D341Med (cell line): Measurements from ENCODE around the gene ISL2.

Experiments
- DNase-seq: peaks from one replicate; pipeline ENCODE4 v3.0.0; 2012; ENCODE audit warnings: low spot score

Gene ISL2

GRCh38 chr15:76342058-76342381, 5.4 kb downstream of the ISL2 start:
- DNase-seq, result no peak

DNA sequence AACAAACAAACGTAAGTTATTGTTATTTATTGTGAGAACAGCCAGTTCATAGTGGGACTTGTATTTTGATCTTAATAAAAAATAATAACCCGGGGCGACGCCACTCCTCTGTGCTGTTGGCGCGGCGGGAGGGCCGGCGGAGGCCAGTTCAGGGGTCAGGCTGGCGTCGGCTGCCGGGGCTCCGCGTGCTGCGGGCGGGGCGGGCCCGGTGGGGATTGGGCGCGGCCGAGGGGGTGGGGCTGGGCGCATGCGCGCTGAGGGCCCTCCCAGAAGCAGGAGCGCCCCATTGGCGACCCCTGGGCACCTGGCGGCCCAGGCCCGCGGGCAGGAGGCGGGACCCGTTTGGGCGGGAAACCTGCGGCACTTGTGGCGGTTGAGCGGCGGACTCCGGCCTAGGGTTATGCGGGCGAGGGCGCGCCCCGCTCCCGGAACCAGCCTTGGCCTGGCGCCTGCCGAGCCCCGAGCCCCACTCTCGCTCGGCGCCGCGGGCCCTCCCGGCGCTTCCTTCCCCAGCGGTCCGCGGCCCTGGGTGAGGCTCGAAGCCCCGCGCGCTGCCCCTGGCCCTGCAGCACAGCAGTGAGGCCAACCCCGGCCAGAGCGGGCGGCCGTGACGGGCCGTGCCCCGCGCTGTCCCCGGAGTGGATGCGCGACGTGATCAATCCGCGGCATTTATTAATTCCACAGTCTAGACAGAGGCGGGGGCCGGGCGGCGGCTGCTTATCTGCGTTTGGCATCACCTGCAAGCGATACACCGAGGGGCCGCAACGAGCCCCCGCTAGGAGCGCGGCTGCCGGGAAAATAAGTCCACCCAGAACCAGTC, 6.0 kb downstream of the ISL2 start:
- no peak for DNase-seq

DNA sequence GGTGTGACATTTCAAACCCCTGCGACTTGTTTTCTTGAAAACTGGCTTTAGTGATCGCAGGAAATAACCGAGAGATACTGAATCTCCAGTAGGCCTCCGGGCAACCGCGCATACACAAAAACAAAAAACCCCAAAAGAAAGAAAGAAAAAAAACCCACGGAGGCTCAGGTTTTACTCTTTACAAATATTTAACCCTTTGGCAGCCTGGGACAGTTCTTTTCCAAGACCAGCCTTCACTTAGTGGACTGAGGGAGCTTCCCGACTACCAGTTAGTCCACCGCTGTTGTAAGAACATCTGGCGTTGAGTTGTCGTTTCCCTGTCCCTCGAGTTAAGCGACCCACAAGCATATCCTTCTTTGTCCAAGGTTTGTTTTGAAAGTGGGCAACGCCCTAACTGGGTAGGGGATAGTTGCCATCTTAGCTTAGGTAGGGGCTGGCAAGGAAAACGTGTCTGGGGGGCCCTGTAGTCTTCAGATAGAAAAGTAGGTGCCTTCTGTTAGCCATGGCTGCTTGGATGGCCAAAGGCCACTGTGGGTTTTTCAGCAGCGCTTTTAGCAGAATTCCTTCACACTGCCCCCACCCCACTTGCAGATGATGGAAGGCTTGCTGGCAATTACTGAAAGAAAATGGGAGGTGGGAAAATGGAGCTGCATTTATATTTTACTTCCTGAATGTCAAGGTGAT, 6.9 kb downstream of the ISL2 start:
- DNase-seq, result no peak

DNA sequence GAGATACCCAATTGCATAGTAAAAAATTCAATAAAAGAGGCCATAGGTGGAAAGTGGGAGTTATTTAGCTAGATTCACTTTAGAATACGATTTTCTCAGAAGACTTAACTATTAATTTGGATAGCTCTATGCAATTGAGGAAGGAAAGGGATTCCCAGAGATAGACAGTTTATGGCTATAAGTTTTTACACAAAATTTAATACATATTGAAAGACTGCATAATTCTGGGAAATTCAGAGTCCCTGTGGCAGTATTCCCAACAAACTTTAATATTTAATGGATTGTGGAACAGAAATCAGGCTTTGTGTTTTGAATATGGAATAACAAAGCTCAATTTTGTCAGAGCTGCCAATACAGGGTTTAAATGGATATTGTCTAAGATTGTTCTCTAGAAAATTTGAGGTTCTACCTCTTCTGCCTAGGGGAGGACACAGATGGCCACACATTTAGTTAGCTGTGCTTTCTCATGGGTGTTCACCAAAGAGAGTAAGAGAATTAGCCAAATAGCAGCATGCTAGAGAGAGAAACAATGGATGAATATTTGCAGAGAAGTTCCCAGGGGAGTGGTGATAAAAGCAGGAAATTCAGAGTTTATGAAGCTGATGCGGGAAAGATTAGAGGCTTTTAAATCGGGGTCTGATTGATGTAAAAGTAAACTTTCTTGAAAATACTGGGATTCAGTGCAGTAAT, 8.5 kb downstream of the ISL2 start:
- no peak for DNase-seq

DNA sequence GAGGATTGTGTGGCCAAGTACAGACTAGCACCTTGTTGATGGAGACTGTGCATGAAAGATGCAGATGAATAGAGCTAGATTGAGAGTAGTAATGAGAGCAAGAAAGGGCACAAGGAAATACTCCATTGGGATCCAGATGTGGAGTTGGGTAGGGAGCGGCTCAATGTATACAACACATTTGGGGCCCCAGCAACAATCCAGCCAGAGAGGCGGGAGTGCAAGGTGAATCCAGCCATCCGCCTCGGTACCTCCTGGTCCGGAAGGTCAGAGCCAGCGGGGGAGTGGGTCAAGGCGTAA, 9.0 kb downstream of the ISL2 start:
- no peak for DNase-seq

DNA sequence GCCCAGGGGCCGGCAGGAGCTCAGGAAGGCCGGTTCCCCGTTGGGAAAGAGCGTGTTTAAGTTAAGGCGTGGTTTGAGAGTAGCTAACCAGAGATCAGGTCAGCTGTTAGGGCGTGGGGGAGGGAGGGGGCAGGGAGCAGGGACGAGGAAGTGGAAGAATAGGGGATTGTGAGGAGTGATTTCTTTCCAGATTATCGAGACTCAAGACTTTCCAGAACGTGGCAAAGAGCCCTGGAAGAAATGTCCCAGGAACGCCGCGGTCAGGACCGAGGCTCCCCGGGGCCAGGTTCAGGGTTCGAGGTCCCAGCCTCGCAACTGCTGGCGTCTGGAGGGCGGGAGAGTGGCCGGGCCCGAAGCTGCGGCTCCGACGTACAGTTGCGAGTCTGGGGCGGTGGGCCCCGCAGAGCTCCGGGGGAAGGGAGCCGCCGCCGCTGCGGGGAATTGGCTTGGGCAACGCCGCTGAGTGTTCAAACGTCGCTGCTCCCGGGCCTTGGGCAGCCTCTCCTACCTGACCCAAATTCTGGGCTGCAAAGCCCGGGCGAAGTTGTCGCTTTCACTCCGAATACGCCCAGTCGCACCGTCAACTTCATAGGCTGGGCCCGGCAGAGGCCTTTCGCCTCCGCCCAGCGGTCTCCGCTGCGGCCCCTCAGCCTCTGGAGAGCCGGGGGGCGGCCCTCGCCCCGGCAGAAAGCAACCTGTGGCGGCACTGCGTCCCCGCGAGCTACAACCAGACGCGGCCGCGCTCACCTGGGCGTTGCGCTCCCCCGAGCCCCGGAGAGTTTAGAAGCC, 9.5 kb downstream of the ISL2 start:
- no peak for DNase-seq

- DNase-seq, result no peak
Measured at GRCh38 chr15:76346669-76347481, 10.3 kb downstream of the ISL2 start.

DNA sequence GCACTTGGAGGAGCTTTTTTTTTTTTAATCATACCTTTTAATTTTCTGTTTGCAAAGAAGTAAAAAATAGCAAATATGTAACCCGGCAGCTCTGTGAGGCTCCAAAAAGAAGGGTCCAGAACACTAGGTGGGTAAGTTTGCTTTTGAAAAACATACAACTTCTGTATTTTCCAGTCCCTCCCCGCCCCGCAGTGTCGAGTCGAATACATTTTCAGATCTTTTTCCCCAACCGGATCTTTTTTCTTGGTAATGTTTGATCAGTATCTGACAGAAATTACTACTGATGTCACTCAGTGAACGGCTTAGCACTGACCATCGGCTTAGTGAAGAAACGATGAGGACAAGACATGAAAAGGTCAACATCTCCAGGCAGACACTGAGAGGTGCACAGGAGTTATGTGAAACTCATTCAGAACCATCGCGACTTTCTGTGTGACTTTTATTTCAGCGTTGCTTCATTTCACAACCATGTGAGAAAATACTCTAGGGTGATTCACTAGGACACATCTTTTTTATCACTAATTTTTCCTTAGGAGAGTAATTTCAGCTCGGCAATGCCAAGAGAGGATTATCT, 11.0 kb downstream of the ISL2 start:
- no peak for DNase-seq

GRCh38 chr15:76349301-76350070, 12.9 kb downstream of the ISL2 start:
- DNase-seq, result no peak

- no peak for DNase-seq
Measured at GRCh38 chr15:76353023-76353577, 16.5 kb downstream of the ISL2 start.

- no peak for DNase-seq
Measured at GRCh38 chr15:76353903-76354302, 17.3 kb downstream of the ISL2 start.

DNA sequence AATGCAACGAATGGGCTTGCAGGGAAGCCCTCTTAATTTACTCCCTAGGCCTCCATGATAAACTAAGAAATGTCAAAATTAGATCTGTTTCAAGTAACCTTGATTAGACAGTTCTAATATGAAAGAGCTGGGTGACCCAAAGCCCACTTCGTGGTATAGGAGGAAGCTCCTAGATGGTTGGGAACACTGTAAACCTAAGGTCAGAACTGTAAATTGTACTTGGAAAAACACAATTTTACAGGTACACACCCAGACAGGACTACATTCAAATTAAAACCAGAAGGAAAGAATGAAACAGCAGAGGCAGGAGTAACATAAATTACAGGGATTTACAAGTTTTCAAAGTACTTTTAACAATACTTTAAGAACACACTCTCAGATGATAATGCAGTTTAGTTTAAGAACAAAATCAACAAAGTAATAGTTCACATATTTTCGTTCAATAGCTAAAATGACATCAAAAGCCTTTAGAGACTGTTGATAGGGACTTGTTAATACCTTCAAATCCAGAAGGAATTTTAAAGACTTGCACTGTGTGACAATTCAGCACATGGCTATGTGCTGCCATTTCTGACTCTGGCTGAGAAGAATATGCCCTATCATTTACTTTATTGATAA, 18.4 kb downstream of the ISL2 start:
- no peak for DNase-seq

DNA sequence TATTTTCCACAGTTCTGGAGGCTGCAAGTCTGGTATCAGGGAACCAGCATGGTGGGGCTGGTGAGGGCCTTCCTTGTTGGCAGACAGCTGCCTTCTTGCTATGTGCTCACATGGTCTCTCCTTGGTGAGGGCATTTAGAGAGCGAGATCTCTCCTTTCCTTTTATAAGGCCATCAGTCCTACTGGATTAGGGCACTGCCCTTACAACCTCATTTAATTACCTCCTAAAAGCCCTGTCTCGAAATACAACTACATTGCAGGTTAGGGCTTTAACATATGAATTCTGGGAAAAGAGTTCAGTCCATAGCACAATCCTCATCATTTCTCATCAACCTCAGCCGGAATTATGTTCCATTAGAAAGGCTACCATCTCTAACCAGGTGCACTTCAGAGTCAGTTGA, 21.9 kb downstream of the ISL2 start:
- DNase-seq, result no peak

GRCh38 chr15:76359152-76359551, 22.6 kb downstream of the ISL2 start:
- DNase-seq, result no peak

DNA sequence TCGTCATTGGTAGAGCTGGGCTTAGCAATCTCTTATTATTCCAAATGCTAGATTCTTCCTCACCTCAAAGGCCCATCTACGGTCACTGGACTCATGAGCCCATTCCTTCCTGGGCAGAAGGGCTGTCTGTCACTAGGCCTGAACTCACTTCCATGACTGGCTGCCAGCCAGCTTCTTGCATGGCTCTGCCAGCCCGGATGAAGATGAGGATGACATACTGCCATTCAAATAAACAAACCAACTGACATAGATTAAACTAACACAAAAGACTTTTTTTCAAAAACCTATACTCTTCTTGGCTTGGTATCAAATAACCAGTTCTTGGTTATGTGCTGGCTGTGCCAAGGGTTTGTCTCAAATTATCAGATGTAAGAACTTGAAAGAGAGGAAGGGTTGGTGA, 23.8 kb downstream of the ISL2 start:
- no peak for DNase-seq

- no peak for DNase-seq
Measured at GRCh38 chr15:76363251-76363650, 26.7 kb downstream of the ISL2 start.

GRCh38 chr15:76366714-76367113, 30.1 kb downstream of the ISL2 start:
- DNase-seq, result no peak

DNA sequence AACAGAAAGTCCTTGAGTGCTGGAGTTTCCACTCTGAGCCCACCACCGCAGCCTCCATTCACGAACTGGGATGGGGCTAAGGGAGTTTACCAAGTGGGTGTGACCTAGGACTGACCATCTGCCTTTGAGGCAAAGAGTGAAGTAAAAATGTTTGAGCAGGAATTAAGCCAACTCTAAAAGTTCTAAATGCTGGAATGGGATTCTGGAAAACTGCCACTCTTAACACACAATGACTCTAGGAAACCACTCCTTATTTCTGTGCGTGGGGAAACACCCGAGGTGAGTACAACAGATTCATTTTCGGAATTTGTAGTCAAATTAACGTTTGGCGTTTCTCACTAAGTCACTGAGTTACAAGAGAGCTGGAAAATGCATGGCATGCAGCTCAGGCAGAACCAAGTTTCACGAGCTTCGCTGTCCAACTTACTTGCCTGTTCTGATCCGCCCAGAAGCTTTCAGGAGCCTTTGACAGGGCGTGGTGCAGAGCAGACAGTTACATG, 31.6 kb downstream of the ISL2 start:
- no peak for DNase-seq

DNA sequence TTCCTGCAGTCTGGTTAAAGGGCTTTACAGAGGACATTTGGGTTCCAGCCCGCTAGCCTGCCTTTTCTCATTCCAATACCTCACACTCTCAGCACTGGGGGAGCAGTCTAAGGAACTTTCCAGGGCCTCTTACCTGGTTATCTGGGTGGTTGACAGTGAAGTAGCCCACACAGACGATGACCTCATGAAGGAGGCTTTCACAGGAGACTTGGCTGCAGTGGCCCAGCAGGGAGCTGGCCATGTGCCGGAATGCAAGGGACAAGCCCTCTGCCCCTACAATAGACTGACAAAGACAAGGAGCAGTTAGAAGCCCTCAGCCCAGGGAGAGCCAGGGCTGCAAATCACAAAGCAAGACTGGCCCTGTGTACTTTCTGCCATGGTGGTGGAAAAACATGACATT, 39.5 kb downstream of the ISL2 start:
- DNase-seq, result no peak

- DNase-seq, result no peak
Measured at GRCh38 chr15:76376816-76377215, 40.2 kb downstream of the ISL2 start.
